ENCODE data around the gene RNF224. TPM values are rescaled to one million over a fixed set of nuclear protein-coding genes. Genes with fewer than 3 reads are reported as not detected.
A peak's percentile ranks its signal among the peaks of the same experiment; 100 is the strongest.

Gene RNF224
- total and polyA plus RNA-seq, 2 of the 13 experiments (the other 11 are each of a cell fraction or from before 2014, with no cell fraction given) = 0.09 TPM; not detected in 1

DNA sequence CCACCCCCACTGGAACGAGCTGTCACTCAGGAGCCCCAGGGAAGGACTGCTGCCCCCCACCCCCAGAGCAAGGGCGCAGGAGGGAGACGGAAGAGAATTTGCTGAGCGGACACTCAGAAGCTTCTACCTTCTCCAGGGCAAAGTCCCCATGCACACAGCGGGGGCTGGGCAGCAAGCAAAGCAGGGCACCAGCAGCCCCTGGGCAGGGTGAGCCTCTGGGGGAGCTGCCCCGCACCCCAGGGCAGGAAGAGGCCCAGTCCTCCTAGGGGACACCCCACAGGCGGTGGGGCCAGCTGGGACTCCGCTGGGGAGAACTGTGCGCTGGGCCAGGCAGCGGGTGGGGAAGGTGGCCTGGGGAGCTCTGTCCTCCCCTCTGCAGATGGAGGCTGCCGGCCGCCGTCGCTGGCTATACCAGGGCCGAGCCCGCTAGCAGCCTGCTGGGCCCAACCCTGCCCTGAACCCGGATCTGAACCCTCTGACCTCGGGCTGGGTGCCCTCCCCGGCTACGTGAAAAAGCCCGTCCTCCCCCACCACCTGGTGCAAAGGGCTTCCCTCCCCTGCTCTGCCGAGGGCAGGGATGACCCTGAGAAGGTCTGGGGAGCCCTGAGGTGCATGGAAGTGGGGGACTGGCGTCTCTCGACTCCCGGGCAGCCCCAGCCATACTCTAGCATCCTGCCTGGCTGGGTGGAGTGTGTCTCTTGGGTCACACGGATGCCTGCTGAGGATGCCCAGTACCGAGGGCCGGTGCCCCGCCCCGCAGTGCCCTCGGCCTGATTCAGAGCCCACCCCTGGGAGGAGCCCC lies 2.8 kb downstream of the RNF224 start (continued):
- TF ChIP-seq ZBTB8A (CRISPR knock-in tag; IDR thresholded peaks at IDR 0.05; ENCODE audit: borderline replicate concordance, low read depth) (no peak), MAFG (CRISPR knock-in tag; IDR thresholded peaks at IDR 0.05) (no peak), HMGXB3 (CRISPR knock-in tag; IDR thresholded peaks at IDR 0.05; ENCODE audit: borderline replicate concordance) (no peak), ZFX (CRISPR knock-in tag; IDR thresholded peaks at IDR 0.05; ENCODE audit: low read depth) (peak; percentile 70), ZSCAN29 (CRISPR knock-in tag; conservative IDR thresholded peaks at IDR 0.05) (peak; percentile 79), DNMT3B (CRISPR knock-in tag; conservative IDR thresholded peaks at IDR 0.05) (no peak), ZNF432 (CRISPR knock-in tag; IDR thresholded peaks at IDR 0.05; ENCODE audit: borderline replicate concordance) (no peak), HNF1A (IDR thresholded peaks at IDR 0.05; ENCODE audit: low read depth) (no peak), HNF1A (CRISPR knock-in tag; IDR thresholded peaks at IDR 0.05; ENCODE audit: borderline replicate concordance) (peak; percentile 2; the same call in 1 of the 2 replicates), RXRB (CRISPR knock-in tag; IDR thresholded peaks at IDR 0.05; ENCODE audit: borderline replicate concordance) (peak; percentile 7; the same call in 1 of the 2 replicates), ISX (CRISPR knock-in tag; conservative IDR thresholded peaks at IDR 0.05) (no peak), ZNF605 (CRISPR knock-in tag; IDR thresholded peaks at IDR 0.05) (no peak), POLR2G (IDR thresholded peaks at IDR 0.05; ENCODE audit: low read depth, low read length) (peak; percentile 52; the same call in 1 of the 2 replicates), ASH2L (IDR thresholded peaks at IDR 0.05; ENCODE audit: insufficient read length, low read depth, low read length) (no peak), ZNF572 (CRISPR knock-in tag; IDR thresholded peaks at IDR 0.05) (0 out of 2 replicates have a peak, but pooled peaks have one; percentile 81), ZNF101 (CRISPR knock-in tag; IDR thresholded peaks at IDR 0.05; ENCODE audit: borderline replicate concordance, low read depth) (no peak)
- TF ChIP-seq, protein P1, sequence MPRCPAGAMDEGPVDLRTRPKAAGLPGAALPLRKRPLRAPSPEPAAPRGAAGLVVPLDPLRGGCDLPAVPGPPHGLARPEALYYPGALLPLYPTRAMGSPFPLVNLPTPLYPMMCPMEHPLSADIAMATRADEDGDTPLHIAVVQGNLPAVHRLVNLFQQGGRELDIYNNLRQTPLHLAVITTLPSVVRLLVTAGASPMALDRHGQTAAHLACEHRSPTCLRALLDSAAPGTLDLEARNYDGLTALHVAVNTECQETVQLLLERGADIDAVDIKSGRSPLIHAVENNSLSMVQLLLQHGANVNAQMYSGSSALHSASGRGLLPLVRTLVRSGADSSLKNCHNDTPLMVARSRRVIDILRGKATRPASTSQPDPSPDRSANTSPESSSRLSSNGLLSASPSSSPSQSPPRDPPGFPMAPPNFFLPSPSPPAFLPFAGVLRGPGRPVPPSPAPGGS (CRISPR knock-in tag; IDR thresholded peaks at IDR 0.05) = peak; percentile 58; the same call in 1 of the 2 replicates
